Esophagus muscularis mucosa (tissue), 4 donors: ENCODE data around the gene HAGH. TPM values are rescaled to one million over a fixed set of nuclear protein-coding genes. Genes with fewer than 3 reads are reported as not detected.
A peak's percentile ranks its signal among the peaks of the same experiment; 100 is the strongest.

Source experiments
- DNase-seq: peaks from one replicate; pipeline ENCODE4 v3.0.0-alpha.2; 2017; ENCODE audit errors: extremely low spot score
- H3K27ac ChIP-seq, 4 donors: fragments of 200-600 bp; sonication (generic); replicated peaks in 1 of 4; 1 replicate in 3 of 4; 2 replicates in 1 of 4; pipeline ENCODE4 v1.5.1; 2016 to 2019; ENCODE audit warnings: mild to moderate bottlenecking in 1 of 4
- H3K27me3 ChIP-seq, 4 donors: fragments of 200-600 bp; sonication (generic); one replicate each; pipeline versions ENCODE4 v1.5.1 to v1.6.0; 2016 to 2019
- H3K36me3 ChIP-seq, 4 donors: fragments of 200-600 bp; sonication (generic); one replicate each; pipeline ENCODE4 v1.5.1; 2016 to 2019
- H3K4me1 ChIP-seq, 4 donors: fragments of 200-600 bp; sonication (generic); one replicate each; pipeline ENCODE4 v1.5.1; 2016 to 2019
- H3K4me3 ChIP-seq, 4 donors: fragments of 200-600 bp; sonication (generic); 1 replicate in 2 of 4; 2 replicates in 2 of 4; pipeline ENCODE4 v1.5.1; 2016 to 2019; ENCODE audit warnings: mild to moderate bottlenecking in 4 of 4, moderate library complexity in 1 of 4
- H3K9me3 ChIP-seq, 4 donors: fragments of 200-600 bp; sonication (generic); 1 replicate in 3 of 4; 2 replicates in 1 of 4; pipeline ENCODE4 v1.5.1; 2016 to 2019
- CTCF ChIP-seq, 3 experiments: fragments of 200-600 bp in 2 of 3; fragments of 450-650 bp in 1 of 3; sonication (generic) in 2 of 3; IDR thresholded peaks; one replicate each; pipeline ENCODE4 v1.5.1; 2017 to 2019; ENCODE audit warnings: antibody characterized with exemption in 3 of 3, mild to moderate bottlenecking in 2 of 3, moderate library complexity in 1 of 3
- EP300 ChIP-seq: sonication (generic); formaldehyde crosslinking; IDR thresholded peaks from one replicate; pipeline ENCODE4 v1.6.1; 2017; ENCODE audit warnings: antibody characterized with exemption
- POLR2A ChIP-seq: fragments of 450-650 bp; IDR thresholded peaks from one replicate; pipeline ENCODE4 v1.6.1; 2017; ENCODE audit warnings: antibody characterized with exemption, moderate library complexity, mild to moderate bottlenecking, low read depth
- POLR2AphosphoS5 ChIP-seq, 2 donors: sonication (generic); formaldehyde crosslinking; IDR thresholded peaks; one replicate each; pipeline ENCODE4 v1.6.1; 2017; ENCODE audit warnings: antibody characterized with exemption in 2 of 2
- WGBS: methylation state at CpG from one replicate; pipeline ENCODE4 v1.1.5; 2018; 5-methylcytosine and 5-hydroxymethylcytosine counted together
- intact Hi-C: fragments of 100-400 bp; cut with DNase I; formaldehyde crosslinking; loops from one replicate; pipeline ENCODE4 v1.15.1; 2023
- total RNA-seq, 4 donors: library from RNA; depleted of rRNA; stranded (reverse); fragments of >200 nt; gene quantifications; one replicate each; pipeline versions ENCODE4 v1.1.0 to v1.2.1, GENCODE V29; 2016

Gene HAGH
- total RNA-seq, 4 donors from 2014 or later = 148 to 264 (median 180) TPM

- Histone ChIP-seq H3K4me1 (peaks cover 26 to 62% (median 43%) of the 10 kb centered on the region in 4 donors), H3K4me3 (no peak overlapping the region), H3K9me3 (no peaks in the 10 kb centered on the region), H3K27ac (no peak overlapping the region), H3K27me3 (no peaks in the 10 kb centered on the region), H3K36me3 (peaks cover 15 to 64% (median 62%) of the 10 kb centered on the region in 4 donors)
- DNase-seq = no peak
- intact Hi-C loops = loop anchor here (5.0 kb wide), 1 partner anchor 37 kb away; no protein-coding TSS in a partner anchor
- TF ChIP-seq CTCF (IDR thresholded peaks at IDR 0.05) (no peak), POLR2A (no peak), EP300 (no peak), POLR2AphosphoS5 (IDR thresholded peaks at IDR 0.05) (no peak)
- WGBS = 89% methylated on average over 14 of the region's 26 CpGs
These were observed 41.4 kb downstream of the HAGH start for GRCh38 chr16:1784977-1785845.

GRCh38 chr16:1782408-1783264, 44.0 kb downstream of the HAGH start, which contains the start of the genes NUBP2 and SPSB3:
Gene NUBP2, plus strand, starts transcription at chr16:1782960. Its CDS starts 61 bp downstream, at chr16:1783021.
Gene SPSB3, minus strand, starts transcription at chr16:1782571. Its CDS starts 1,088 bp downstream, at chr16:1781483.
- Histone ChIP-seq H3K9me3 (no peaks in the 10 kb centered on the region), H3K27ac (peak within 1 kb of the TSS; percentile 87 to 99 (median 90)), H3K27me3 (no peaks in the 10 kb centered on the region), H3K36me3 (peaks cover 10 to 63% (median 61%) of the 10 kb centered on the region in 4 donors), H3K4me3 (peak within 1 kb of the TSS; percentile 92 to 99 (median 96)), H3K4me1 (peaks cover 30 to 76% (median 55%) of the 10 kb centered on the region in 4 donors)
- WGBS = no CpG with 5 or more reads among the region's 102 CpGs
- TF ChIP-seq POLR2A (no peak), POLR2AphosphoS5 (IDR thresholded peaks at IDR 0.05) (peak; percentile 85 to 89), CTCF (IDR thresholded peaks at IDR 0.05) (peak in 2 of 3 experiments; percentile 12 to 14), EP300 (no peak)
- DNase-seq = peak; percentile 100
- intact Hi-C loops = loop anchor here (1.0 kb wide), 1 partner anchor 9 kb away; the partner anchor contains the start of gene MRPS34

GRCh38 chr16:1781758-1782407, 44.7 kb downstream of the HAGH start:
- Histone ChIP-seq H3K27me3 (no peaks in the 10 kb centered on the region), H3K27ac (peak overlapping the region; percentile 87 to 99 (median 90)), H3K9me3 (no peaks in the 10 kb centered on the region), H3K4me1 (peaks cover 30 to 72% (median 55%) of the 10 kb centered on the region in 4 donors), H3K36me3 (peaks cover 15 to 63% (median 61%) of the 10 kb centered on the region in 4 donors), H3K4me3 (peak overlapping the region; percentile 92 to 99 (median 96))
- WGBS = 2% methylated on average over 20 of the region's 70 CpGs
- intact Hi-C loops = loop anchor here (1.0 kb wide), 1 partner anchor 9 kb away; the partner anchor contains the start of gene MRPS34
- DNase-seq = no peak
- TF ChIP-seq EP300 = no peak
- TF ChIP-seq POLR2A = no peak
- no peak for TF ChIP-seq POLR2AphosphoS5 (IDR thresholded peaks at IDR 0.05)
- peak in 1 of 3 experiments; percentile 25 for TF ChIP-seq CTCF (IDR thresholded peaks at IDR 0.05)

- DNase-seq = no peak
- Histone ChIP-seq H3K9me3 (no peaks in the 10 kb centered on the region), H3K27ac (peak overlapping the region; percentile 87 to 99 (median 90)), H3K36me3 (peaks cover 20 to 63% (median 61%) of the 10 kb centered on the region in 4 donors), H3K4me1 (peaks cover 30 to 66% (median 56%) of the 10 kb centered on the region in 4 donors), H3K4me3 (peak overlapping the region; percentile 92 to 99 (median 96)), H3K27me3 (no peaks in the 10 kb centered on the region)
- TF ChIP-seq POLR2AphosphoS5 (IDR thresholded peaks at IDR 0.05) (no peak), POLR2A (no peak), EP300 (no peak), CTCF (IDR thresholded peaks at IDR 0.05) (no peak)
- intact Hi-C loops = no loop called here
- WGBS = 71% methylated on average over 14 of the region's 20 CpGs
These were observed 45.4 kb downstream of the HAGH start for GRCh38 chr16:1781254-1781653.
